Vagina (tissue), 2 donors: ENCODE measurements around the gene RASA2. TPM values are rescaled to one million over a fixed set of nuclear protein-coding genes. Genes with fewer than 3 reads are reported as not detected.

Experiments used
- DNase-seq, 2 donors: peaks; one replicate each; pipeline ENCODE4 v3.0.0-alpha.2; 2017; ENCODE audit errors: extremely low spot score in 2 of 2
- H3K27ac ChIP-seq: fragments of 200-600 bp; sonication (generic); one replicate; pipeline ENCODE4 v1.5.1; 2019
- H3K27me3 ChIP-seq: fragments of 200-600 bp; sonication (generic); one replicate; pipeline ENCODE4 v1.5.1; 2019
- H3K36me3 ChIP-seq, 2 donors: fragments of 200-600 bp; sonication (generic); one replicate each; pipeline ENCODE4 v1.5.1; 2017 to 2019
- H3K4me1 ChIP-seq: fragments of 200-600 bp; sonication (generic); one replicate; pipeline ENCODE4 v1.5.1; 2019
- H3K4me3 ChIP-seq, 2 donors: fragments of 200-600 bp; sonication (generic); 1 replicate in 1 of 2; 2 replicates in 1 of 2; pipeline ENCODE4 v1.5.1; 2016 to 2019
- H3K9me3 ChIP-seq: fragments of 200-600 bp; sonication (generic); one replicate; pipeline ENCODE4 v1.5.1; 2019
- POLR2A ChIP-seq, 2 donors: fragments of 450-650 bp; IDR thresholded peaks; one replicate each; pipeline ENCODE4 v1.6.1; 2017; ENCODE audit warnings: antibody characterized with exemption in 2 of 2, mild to moderate bottlenecking in 2 of 2, moderate library complexity in 2 of 2
- POLR2AphosphoS5 ChIP-seq, 2 donors: sonication (generic); formaldehyde crosslinking; IDR thresholded peaks; one replicate each; pipeline ENCODE4 v1.9.0; 2017; ENCODE audit warnings: antibody characterized with exemption in 2 of 2, mild to moderate bottlenecking in 2 of 2, low read depth in 1 of 2; ENCODE audit not compliant: insufficient read depth in 1 of 2
- intact Hi-C: fragments of 100-400 bp; cut with DNase I; formaldehyde crosslinking; loops from one replicate; pipeline ENCODE4 v1.15.1; 2023
- total RNA-seq: library from RNA; depleted of rRNA; stranded (reverse); fragments of >200 nt; gene quantifications from one replicate; pipeline ENCODE4 v1.2.3, GENCODE V29; 2016
- TF ChIP-seq, protein P1 (sequence below), 3 experiments: fragments of 450-650 bp in 2 of 3; fragments of 200-600 bp in 1 of 3; sonication (generic) in 1 of 3; IDR thresholded peaks; one replicate each; pipeline ENCODE4 v1.5.1; 2017 to 2019; ENCODE audit warnings: antibody characterized with exemption in 3 of 3, mild to moderate bottlenecking in 2 of 3, moderate library complexity in 2 of 3

The RASA2 gene
- total RNA-seq, 1 donor from 2014 or later = 18.4 TPM

DNA sequence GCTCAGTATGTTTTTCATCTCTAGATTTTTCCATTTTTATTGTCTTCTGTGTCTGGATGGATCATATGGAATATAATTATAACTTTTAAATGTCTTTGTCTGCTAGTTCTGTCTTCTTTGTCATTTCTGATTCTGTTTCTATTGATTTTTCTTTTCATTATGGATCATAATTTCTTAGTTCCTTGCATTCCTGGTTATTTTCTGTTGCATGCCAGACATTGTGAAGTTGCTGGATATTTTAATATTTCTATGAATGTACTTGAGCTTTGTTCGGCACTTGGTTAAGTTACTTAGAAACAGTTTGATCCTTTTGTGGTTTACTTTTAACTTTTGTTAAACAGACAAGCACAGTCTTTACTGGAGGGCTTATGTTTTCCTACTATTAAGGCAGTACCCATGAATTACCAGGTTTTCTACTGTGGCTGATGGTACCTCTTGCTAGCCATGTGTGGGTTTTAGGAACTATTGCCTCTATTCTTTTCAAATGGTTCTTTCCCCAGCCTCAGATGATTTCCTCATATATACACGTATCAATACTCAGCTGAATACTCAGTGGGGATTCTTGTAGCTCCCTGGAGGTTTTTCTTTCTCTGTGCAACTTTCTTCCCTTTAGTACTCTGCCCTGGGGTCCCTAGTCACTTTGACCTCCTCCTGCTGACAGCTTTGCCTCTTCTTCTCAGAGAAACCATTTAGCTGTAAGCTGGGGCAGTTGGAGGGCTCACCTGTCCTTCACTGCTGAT lies 64.3 kb downstream of the RASA2 start:
- Histone ChIP-seq H3K27me3 (no peaks in the 10 kb centered on the region), H3K27ac (no peak overlapping the region), H3K9me3 (no peaks in the 10 kb centered on the region), H3K36me3 (peaks cover 0 to 4% of the 10 kb centered on the region in 2 donors), H3K4me1 (peaks cover 11% of the 10 kb centered on the region), H3K4me3 (no peak overlapping the region)
- TF ChIP-seq, protein P1, sequence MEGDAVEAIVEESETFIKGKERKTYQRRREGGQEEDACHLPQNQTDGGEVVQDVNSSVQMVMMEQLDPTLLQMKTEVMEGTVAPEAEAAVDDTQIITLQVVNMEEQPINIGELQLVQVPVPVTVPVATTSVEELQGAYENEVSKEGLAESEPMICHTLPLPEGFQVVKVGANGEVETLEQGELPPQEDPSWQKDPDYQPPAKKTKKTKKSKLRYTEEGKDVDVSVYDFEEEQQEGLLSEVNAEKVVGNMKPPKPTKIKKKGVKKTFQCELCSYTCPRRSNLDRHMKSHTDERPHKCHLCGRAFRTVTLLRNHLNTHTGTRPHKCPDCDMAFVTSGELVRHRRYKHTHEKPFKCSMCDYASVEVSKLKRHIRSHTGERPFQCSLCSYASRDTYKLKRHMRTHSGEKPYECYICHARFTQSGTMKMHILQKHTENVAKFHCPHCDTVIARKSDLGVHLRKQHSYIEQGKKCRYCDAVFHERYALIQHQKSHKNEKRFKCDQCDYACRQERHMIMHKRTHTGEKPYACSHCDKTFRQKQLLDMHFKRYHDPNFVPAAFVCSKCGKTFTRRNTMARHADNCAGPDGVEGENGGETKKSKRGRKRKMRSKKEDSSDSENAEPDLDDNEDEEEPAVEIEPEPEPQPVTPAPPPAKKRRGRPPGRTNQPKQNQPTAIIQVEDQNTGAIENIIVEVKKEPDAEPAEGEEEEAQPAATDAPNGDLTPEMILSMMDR (IDR thresholded peaks at IDR 0.05) = no peak
- TF ChIP-seq POLR2AphosphoS5 (IDR thresholded peaks at IDR 0.05; ENCODE audit: insufficient read depth in 1 of 2, low read depth in 1 of 2) (no peak), POLR2A (IDR thresholded peaks at IDR 0.05) (no peak)
- intact Hi-C loops = no loop called here
- DNase-seq = no peak

DNA sequence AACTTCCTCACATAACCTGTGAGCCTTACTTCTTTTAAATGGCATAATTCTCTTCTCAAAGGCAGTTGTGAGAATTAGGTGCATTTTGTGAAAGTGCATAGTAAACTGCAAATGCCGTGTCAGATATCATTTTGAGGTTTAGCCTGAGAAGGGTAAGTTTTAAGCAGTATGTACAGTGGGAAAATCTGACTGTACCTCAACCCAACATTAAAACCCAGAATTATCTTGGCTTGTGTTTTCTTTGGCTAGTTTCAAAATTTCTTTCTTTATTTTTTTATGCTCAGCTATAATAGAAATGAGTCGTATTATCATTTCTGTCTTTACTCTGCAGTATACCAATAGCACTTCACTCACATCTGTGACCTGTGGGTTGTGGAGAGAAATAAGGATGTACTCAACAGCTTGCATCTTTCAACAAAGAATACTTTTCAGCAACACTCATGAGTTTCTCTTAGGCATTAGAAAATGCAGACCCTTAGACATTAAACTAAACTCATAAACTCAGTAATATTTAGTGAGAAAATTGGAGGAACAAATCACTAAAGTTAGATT lies 65.7 kb downstream of the RASA2 start:
- TF ChIP-seq POLR2AphosphoS5 (IDR thresholded peaks at IDR 0.05; ENCODE audit: insufficient read depth in 1 of 2, low read depth in 1 of 2) = no peak
- TF ChIP-seq, protein P1 (IDR thresholded peaks at IDR 0.05) = no peak
- TF ChIP-seq POLR2A (IDR thresholded peaks at IDR 0.05) = no peak
- Histone ChIP-seq H3K27me3 (no peaks in the 10 kb centered on the region), H3K36me3 (peaks cover 0 to 7% of the 10 kb centered on the region in 2 donors), H3K4me3 (no peak overlapping the region), H3K27ac (no peak overlapping the region), H3K4me1 (peaks cover 15% of the 10 kb centered on the region), H3K9me3 (no peaks in the 10 kb centered on the region)
- intact Hi-C loops = no loop called here
- DNase-seq = no peak

DNA sequence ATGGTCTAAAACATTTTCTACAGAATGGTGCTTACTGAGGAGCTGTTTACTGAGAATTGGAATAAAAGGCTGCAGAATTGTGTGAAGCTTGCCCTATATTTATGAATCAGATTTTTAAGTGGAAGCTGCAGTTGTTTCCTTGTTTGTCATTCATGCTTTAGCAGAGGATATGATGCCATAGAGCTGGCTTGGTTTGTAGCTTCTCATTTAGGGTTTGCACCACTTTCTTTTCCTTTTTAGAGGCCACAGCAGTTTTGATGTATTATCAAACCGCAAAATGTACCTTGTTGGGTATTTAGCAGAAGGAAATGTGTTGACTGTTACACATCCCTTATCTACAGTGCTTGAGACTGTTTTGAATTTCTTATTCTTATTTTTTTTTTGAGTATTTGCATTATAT lies 66.2 kb downstream of the RASA2 start:
- no peak for DNase-seq
- Histone ChIP-seq H3K27ac (no peak overlapping the region), H3K27me3 (no peaks in the 10 kb centered on the region), H3K36me3 (peaks cover 0 to 7% of the 10 kb centered on the region in 2 donors), H3K9me3 (no peaks in the 10 kb centered on the region), H3K4me1 (peaks cover 21% of the 10 kb centered on the region), H3K4me3 (no peak overlapping the region)
- intact Hi-C loops = no loop called here
- TF ChIP-seq, protein P1 (IDR thresholded peaks at IDR 0.05) = no peak
- TF ChIP-seq POLR2A (IDR thresholded peaks at IDR 0.05) (no peak), POLR2AphosphoS5 (IDR thresholded peaks at IDR 0.05; ENCODE audit: insufficient read depth in 1 of 2, low read depth in 1 of 2) (peak in 1 of 2 donors; percentile 12)

DNA sequence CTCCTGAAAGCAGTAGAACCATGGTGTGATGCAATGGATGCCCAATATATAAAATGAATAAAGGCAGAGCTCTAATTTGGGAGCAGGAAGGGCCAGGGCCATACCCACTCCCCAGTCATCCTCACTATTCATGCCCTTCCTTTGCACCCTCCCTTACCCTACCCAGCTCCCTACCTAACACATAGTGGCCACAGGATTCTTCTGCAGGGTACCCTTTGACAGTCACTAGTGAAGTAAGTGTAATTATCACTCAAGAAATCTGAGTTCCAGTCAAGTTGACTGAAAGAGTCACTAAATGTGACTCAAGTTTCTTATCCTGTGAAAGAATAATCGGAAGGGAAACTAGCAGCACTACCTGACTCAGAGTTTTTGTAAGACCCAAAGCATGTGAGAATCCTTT lies 69.2 kb downstream of the RASA2 start:
- H3K27me3 ChIP-seq = no peaks in the 10 kb centered on the region
- no peaks in the 10 kb centered on the region for H3K9me3 ChIP-seq
- TF ChIP-seq, protein P1 (IDR thresholded peaks at IDR 0.05) = no peak
- TF ChIP-seq POLR2AphosphoS5 (IDR thresholded peaks at IDR 0.05; ENCODE audit: insufficient read depth in 1 of 2, low read depth in 1 of 2) (no peak), POLR2A (IDR thresholded peaks at IDR 0.05) (no peak)
- H3K27ac ChIP-seq = no peak overlapping the region
- no peak overlapping the region for H3K4me3 ChIP-seq
- no peak for DNase-seq
- peaks cover 27% of the 10 kb centered on the region for H3K4me1 ChIP-seq
- H3K36me3 ChIP-seq = peaks cover 0 to 27% of the 10 kb centered on the region in 2 donors
- intact Hi-C loops = no loop called here
